ENCODE data around the gene MTOR. TPM values are rescaled to one million over a fixed set of nuclear protein-coding genes. Genes with fewer than 3 reads are reported as not detected.
A peak's percentile ranks its signal among the peaks of the same experiment; 100 is the strongest.

MTOR gene
- total and polyA plus RNA-seq, 2 experiments from 2014 or later: 10.6 to 30.7 TPM

DNA sequence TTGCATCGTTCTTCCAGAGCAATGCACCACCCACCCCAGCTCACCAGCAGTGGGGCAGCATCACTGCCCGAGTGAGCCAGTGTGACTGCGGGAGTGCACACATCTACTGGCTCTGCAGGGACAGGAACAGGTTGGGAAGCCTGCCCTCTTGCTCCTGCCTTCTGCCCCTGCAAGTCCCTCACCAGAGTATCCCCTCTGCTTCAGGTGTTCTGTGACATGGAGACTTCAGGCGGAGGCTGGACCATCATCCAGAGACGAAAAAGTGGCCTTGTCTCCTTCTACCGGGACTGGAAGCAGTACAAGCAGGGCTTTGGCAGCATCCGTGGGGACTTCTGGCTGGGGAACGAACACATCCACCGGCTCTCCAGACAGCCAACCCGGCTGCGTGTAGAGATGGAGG lies 69.0 kb downstream of the MTOR start:
- Histone ChIP-seq H3K4me3 (no peak overlapping the region), H3K27me3 (replicated peaks; ENCODE audit: insufficient read depth) (no peaks in the 10 kb centered on the region), H3K79me2 (ENCODE audit: insufficient read depth) (no peaks in the 10 kb centered on the region), H3K9me3 (ENCODE audit: low read depth) (no peaks in the 10 kb centered on the region), H3K4me1 (ENCODE audit: insufficient read depth) (peaks cover 4% of the 10 kb centered on the region; the same call in 1 of the 2 replicates), H3K27ac (no peak overlapping the region), H2AFZ (no peak overlapping the region), H3K9me2 (ENCODE audit: insufficient read depth) (no peaks in the 10 kb centered on the region), H3K36me3 (ENCODE audit: low read depth) (peaks cover 37% of the 10 kb centered on the region), H3F3A (ENCODE audit: insufficient read depth) (no peaks in the 10 kb centered on the region), H4K20me1 (ENCODE audit: insufficient read depth) (no peaks in the 10 kb centered on the region), H3K9ac (no peak overlapping the region), H3K4me2 (ENCODE audit: unreplicated experiment) (no peak overlapping the region)
- no peak for TF ChIP-seq EZH2phosphoT487 (IDR thresholded peaks at IDR 0.05; ENCODE audit: insufficient read depth, low read depth)
- no peak for TF ChIP-seq EZH2 (IDR thresholded peaks at IDR 0.05; ENCODE audit: insufficient read depth, poor library complexity, severe bottlenecking)
- 89 to 97% methylated on average over 11 of the region's 11 CpGs for WGBS, 2 experiments (ENCODE audit: low coverage in 1 of 2, low lambda C conversion rate in 2 of 2, missing lambda C conversion rate in 2 of 2)
- in situ Hi-C loops (cut with MboI): no loop called here
- no peak for DNase-seq

DNA sequence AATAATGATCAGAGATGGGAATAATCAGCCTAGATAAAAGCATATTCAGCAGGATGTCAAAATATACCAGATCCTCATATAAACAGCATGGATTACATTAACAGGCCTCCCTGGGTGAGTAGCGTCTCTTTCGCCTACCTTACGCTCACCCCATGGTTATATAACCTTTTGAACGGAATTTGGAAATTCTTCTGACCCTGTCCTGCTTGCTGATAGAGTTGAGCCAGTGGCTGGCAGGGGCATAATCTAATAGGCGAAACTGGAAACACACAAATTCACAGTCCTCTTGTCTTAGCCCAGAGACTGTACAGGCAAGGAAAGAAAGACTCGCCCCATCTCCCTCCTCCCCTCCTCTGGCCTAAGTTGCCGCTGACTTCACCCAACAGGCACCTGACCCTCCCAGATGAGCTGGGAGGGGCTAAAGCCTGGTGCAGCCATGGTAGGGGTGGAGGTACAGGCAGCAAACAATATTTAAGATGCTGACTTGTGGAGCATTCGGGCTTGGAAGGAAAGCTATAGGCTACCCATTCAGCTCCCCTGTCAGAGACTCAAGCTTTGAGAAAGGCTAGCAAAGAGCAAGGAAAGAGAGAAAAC lies 73.4 kb downstream of the MTOR start, which contains the start of gene ANGPTL7:
TSS of gene ANGPTL7 (plus strand) at position 498 of the 594 bp plus-strand sequence. CDS start 225 bp downstream, outside the sequence.
- Histone ChIP-seq H3K27ac (no peak within 1 kb of the TSS), H3K9me3 (ENCODE audit: low read depth) (no peaks in the 10 kb centered on the region), H3F3A (ENCODE audit: insufficient read depth) (no peaks in the 10 kb centered on the region), H3K9me2 (ENCODE audit: insufficient read depth) (no peaks in the 10 kb centered on the region), H3K79me2 (ENCODE audit: insufficient read depth) (no peaks in the 10 kb centered on the region), H3K4me2 (ENCODE audit: unreplicated experiment) (no peak within 1 kb of the TSS), H3K4me1 (ENCODE audit: insufficient read depth) (no peaks in the 10 kb centered on the region), H3K4me3 (no peak within 1 kb of the TSS), H4K20me1 (ENCODE audit: insufficient read depth) (no peaks in the 10 kb centered on the region), H3K36me3 (ENCODE audit: low read depth) (peaks cover 14% of the 10 kb centered on the region; the same call in 1 of the 2 replicates), H3K9ac (no peak within 1 kb of the TSS), H2AFZ (no peak within 1 kb of the TSS), H3K27me3 (replicated peaks; ENCODE audit: insufficient read depth) (no peaks in the 10 kb centered on the region)
- no peak for DNase-seq
- 86 to 94% methylated on average over 8 of the region's 8 CpGs for WGBS, 2 experiments (ENCODE audit: low coverage in 1 of 2, low lambda C conversion rate in 2 of 2, missing lambda C conversion rate in 2 of 2)
- TF ChIP-seq EZH2phosphoT487 (IDR thresholded peaks at IDR 0.05; ENCODE audit: insufficient read depth, low read depth): no peak
- in situ Hi-C loops (cut with MboI): no loop called here

DNA sequence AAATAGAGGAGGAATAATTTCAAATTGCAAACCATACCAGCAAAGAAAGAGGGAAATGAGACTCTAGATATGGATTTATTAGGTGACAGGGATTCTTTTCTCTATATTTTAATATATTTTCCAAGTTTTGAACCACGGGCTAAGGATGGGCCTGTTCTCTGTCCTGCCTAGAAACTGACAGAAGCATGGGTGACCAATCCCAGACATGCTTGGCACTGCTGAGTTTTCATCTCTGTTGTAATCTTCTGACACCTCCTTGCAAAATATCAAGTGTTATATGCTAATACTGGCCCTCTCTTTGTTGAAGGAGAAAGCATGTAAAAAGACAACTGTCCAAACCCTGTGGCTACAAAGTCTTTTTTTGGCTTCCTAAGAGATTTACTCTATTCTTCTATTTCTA lies 74.0 kb downstream of the MTOR start:
- no peaks in the 10 kb centered on the region for H3K9me2 ChIP-seq (ENCODE audit: insufficient read depth)
- no peaks in the 10 kb centered on the region for H4K20me1 ChIP-seq (ENCODE audit: insufficient read depth)
- H3F3A ChIP-seq (ENCODE audit: insufficient read depth): no peaks in the 10 kb centered on the region
- no peak overlapping the region for H3K27ac ChIP-seq
- H3K9me3 ChIP-seq (ENCODE audit: low read depth): no peaks in the 10 kb centered on the region
- in situ Hi-C loops (cut with MboI): no loop called here
- no peak overlapping the region for H3K4me3 ChIP-seq
- no peak overlapping the region for H3K9ac ChIP-seq
- peak; percentile 49 for DNase-seq
- H3K79me2 ChIP-seq (ENCODE audit: insufficient read depth): no peaks in the 10 kb centered on the region
- TF ChIP-seq EZH2 (IDR thresholded peaks at IDR 0.05; ENCODE audit: insufficient read depth, poor library complexity, severe bottlenecking): no peak
- TF ChIP-seq EZH2phosphoT487 (IDR thresholded peaks at IDR 0.05; ENCODE audit: insufficient read depth, low read depth): no peak
- peaks cover 14% of the 10 kb centered on the region; the same call in 1 of the 2 replicates for H3K36me3 ChIP-seq (ENCODE audit: low read depth)
- no peak overlapping the region for H3K4me2 ChIP-seq (ENCODE audit: unreplicated experiment)
- H2AFZ ChIP-seq: no peak overlapping the region
- no peaks in the 10 kb centered on the region for H3K4me1 ChIP-seq (ENCODE audit: insufficient read depth)
- no peaks in the 10 kb centered on the region for H3K27me3 ChIP-seq (replicated peaks; ENCODE audit: insufficient read depth)
- WGBS, 2 experiments (ENCODE audit: low coverage in 1 of 2, low lambda C conversion rate in 2 of 2, missing lambda C conversion rate in 2 of 2): 15 to 22% methylated on average over 1 of the region's 1 CpG

DNA sequence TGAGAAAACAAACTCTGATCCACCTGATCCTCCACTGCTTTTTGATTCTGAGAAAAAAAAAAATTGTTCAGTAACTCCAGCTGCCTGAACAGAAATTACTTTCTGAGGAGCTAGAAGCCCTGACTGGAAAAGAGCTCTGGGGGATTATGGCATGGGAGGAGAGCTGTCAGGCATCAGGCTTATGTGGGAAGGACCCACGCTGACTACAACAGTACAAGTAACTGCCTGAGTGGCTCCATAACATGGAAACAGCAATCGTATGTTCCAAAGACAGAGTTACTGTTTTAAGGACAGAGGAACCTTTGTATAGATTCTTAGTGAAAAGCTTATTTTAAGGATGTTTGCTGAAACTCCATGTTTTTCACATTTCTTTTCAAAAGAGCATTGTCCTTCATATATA lies 74.4 kb downstream of the MTOR start:
- no peak for DNase-seq
- H3K4me3 ChIP-seq: no peak overlapping the region
- no peak overlapping the region for H2AFZ ChIP-seq
- TF ChIP-seq EZH2 (IDR thresholded peaks at IDR 0.05; ENCODE audit: insufficient read depth, poor library complexity, severe bottlenecking) (no peak), EZH2phosphoT487 (IDR thresholded peaks at IDR 0.05; ENCODE audit: insufficient read depth, low read depth) (no peak)
- H3K36me3 ChIP-seq (ENCODE audit: low read depth): peaks cover 14% of the 10 kb centered on the region; the same call in 1 of the 2 replicates
- no peaks in the 10 kb centered on the region for H4K20me1 ChIP-seq (ENCODE audit: insufficient read depth)
- H3K79me2 ChIP-seq (ENCODE audit: insufficient read depth): no peaks in the 10 kb centered on the region
- no peaks in the 10 kb centered on the region for H3K9me2 ChIP-seq (ENCODE audit: insufficient read depth)
- in situ Hi-C loops (cut with MboI): no loop called here
- no peak overlapping the region for H3K4me2 ChIP-seq (ENCODE audit: unreplicated experiment)
- no peaks in the 10 kb centered on the region for H3K27me3 ChIP-seq (replicated peaks; ENCODE audit: insufficient read depth)
- WGBS, 2 experiments (ENCODE audit: low coverage in 1 of 2, low lambda C conversion rate in 2 of 2, missing lambda C conversion rate in 2 of 2): 87 to 95% methylated on average over 2 of the region's 2 CpGs
- no peaks in the 10 kb centered on the region for H3K4me1 ChIP-seq (ENCODE audit: insufficient read depth)
- no peak overlapping the region for H3K9ac ChIP-seq
- H3F3A ChIP-seq (ENCODE audit: insufficient read depth): no peaks in the 10 kb centered on the region
- no peak overlapping the region for H3K27ac ChIP-seq
- H3K9me3 ChIP-seq (ENCODE audit: low read depth): no peaks in the 10 kb centered on the region
